Measurements from ENCODE around the gene ATP5MC2.

GRCh38 chr12:53664191-53664590 is 11.7 kb downstream of the ATP5MC2 start:
- TF ChIP-seq POLR2A (IDR thresholded peaks at IDR 0.05; ENCODE audit: low read depth, low read length) (no peak), RAD51 (IDR thresholded peaks at IDR 0.05) (no peak), CEBPB (IDR thresholded peaks at IDR 0.05; ENCODE audit: borderline replicate concordance in 1 of 2, low read depth in 2 of 2, low read length in 2 of 2) (no peak), ASH2L (IDR thresholded peaks at IDR 0.05; ENCODE audit: borderline replicate concordance, low read depth) (no peak), RCOR1 (conservative IDR thresholded peaks at IDR 0.05; ENCODE audit: low read depth, low read length) (no peak), CBX5 (IDR thresholded peaks at IDR 0.05; ENCODE audit: low read depth) (no peak), DPF2 (IDR thresholded peaks at IDR 0.05) (no peak), TCF7 (IDR thresholded peaks at IDR 0.05; ENCODE audit: borderline replicate concordance) (no peak), FOXK2 (IDR thresholded peaks at IDR 0.05) (no peak), POLR2AphosphoS5 (IDR thresholded peaks at IDR 0.05; ENCODE audit: low read length) (no peak), CREB1 (IDR thresholded peaks at IDR 0.05; ENCODE audit: low read depth) (no peak)
- TF ChIP-seq, protein P1, sequence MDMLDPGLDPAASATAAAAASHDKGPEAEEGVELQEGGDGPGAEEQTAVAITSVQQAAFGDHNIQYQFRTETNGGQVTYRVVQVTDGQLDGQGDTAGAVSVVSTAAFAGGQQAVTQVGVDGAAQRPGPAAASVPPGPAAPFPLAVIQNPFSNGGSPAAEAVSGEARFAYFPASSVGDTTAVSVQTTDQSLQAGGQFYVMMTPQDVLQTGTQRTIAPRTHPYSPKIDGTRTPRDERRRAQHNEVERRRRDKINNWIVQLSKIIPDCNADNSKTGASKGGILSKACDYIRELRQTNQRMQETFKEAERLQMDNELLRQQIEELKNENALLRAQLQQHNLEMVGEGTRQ (IDR thresholded peaks at IDR 0.05; ENCODE audit: borderline replicate concordance, low read depth, low read length), result no peak
- TF ChIP-seq, protein P2, sequence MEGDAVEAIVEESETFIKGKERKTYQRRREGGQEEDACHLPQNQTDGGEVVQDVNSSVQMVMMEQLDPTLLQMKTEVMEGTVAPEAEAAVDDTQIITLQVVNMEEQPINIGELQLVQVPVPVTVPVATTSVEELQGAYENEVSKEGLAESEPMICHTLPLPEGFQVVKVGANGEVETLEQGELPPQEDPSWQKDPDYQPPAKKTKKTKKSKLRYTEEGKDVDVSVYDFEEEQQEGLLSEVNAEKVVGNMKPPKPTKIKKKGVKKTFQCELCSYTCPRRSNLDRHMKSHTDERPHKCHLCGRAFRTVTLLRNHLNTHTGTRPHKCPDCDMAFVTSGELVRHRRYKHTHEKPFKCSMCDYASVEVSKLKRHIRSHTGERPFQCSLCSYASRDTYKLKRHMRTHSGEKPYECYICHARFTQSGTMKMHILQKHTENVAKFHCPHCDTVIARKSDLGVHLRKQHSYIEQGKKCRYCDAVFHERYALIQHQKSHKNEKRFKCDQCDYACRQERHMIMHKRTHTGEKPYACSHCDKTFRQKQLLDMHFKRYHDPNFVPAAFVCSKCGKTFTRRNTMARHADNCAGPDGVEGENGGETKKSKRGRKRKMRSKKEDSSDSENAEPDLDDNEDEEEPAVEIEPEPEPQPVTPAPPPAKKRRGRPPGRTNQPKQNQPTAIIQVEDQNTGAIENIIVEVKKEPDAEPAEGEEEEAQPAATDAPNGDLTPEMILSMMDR (IDR thresholded peaks at IDR 0.05 in 2 of 3, conservative IDR thresholded peaks at IDR 0.05 in 1 of 3; ENCODE audit: control insufficient read depth in 2 of 3, extremely low read depth in 1 of 3, insufficient read depth in 1 of 3, low read depth in 3 of 3, low read length in 3 of 3), result no peak
